ENCODE data around the gene RAB7B. TPM values are rescaled to one million over a fixed set of nuclear protein-coding genes. Genes with fewer than 3 reads are reported as not detected.

Gene RAB7B
- total and polyA plus RNA-seq, 2 of the 13 experiments (the other 11 are each of a cell fraction or from before 2014, with no cell fraction given) = 0.05 to 0.46 TPM

GRCh38 chr1:206030714-206031113 lies 27.5 kb upstream of the RAB7B start (continued):
- no peak for TF ChIP-seq CERS6 (CRISPR knock-in tag; IDR thresholded peaks at IDR 0.05)
- peak; percentile 59; the same call in 1 of the 2 replicates for TF ChIP-seq KMT2A (CRISPR knock-in tag; IDR thresholded peaks at IDR 0.05)
- TF ChIP-seq KDM4B (CRISPR knock-in tag; IDR thresholded peaks at IDR 0.05) = peak; percentile 49; the same call in 1 of the 2 replicates
- TF ChIP-seq ZNF362 (CRISPR knock-in tag; IDR thresholded peaks at IDR 0.05; ENCODE audit: borderline replicate concordance) = no peak
- TF ChIP-seq SOX13 (IDR thresholded peaks at IDR 0.05) = no peak
- TF ChIP-seq SOX13 (CRISPR knock-in tag; conservative IDR thresholded peaks at IDR 0.05 in 1 of 2, IDR thresholded peaks at IDR 0.05 in 1 of 2) = peak in 1 of 2 experiments; percentile 21; a peak in 1 of 4 replicates
- TF ChIP-seq ZNF788 (CRISPR knock-in tag; IDR thresholded peaks at IDR 0.05; ENCODE audit: borderline replicate concordance) = peak; percentile 51; the same call in 1 of the 2 replicates
- no peak for TF ChIP-seq RBFOX2 (IDR thresholded peaks at IDR 0.05; ENCODE audit: low read depth, low read length)
- no peak for TF ChIP-seq ZSCAN31 (CRISPR knock-in tag; IDR thresholded peaks at IDR 0.05; ENCODE audit: low read depth)
- TF ChIP-seq ZNF652 (CRISPR knock-in tag; IDR thresholded peaks at IDR 0.05; ENCODE audit: borderline replicate concordance, low read depth) = no peak
- peak; percentile 65 for TF ChIP-seq ZNF574 (CRISPR knock-in tag; IDR thresholded peaks at IDR 0.05)
- TF ChIP-seq ZBED4 (CRISPR knock-in tag; IDR thresholded peaks at IDR 0.05; ENCODE audit: borderline replicate concordance) = no peak
- no peak for TF ChIP-seq WIZ (CRISPR knock-in tag; IDR thresholded peaks at IDR 0.05)
- 0 out of 2 replicates have a peak, but pooled peaks have one; percentile 37 for TF ChIP-seq THAP11 (CRISPR knock-in tag; IDR thresholded peaks at IDR 0.05)
- no peak for TF ChIP-seq FOXK2 (IDR thresholded peaks at IDR 0.05)
- no peak for TF ChIP-seq ZNF569 (CRISPR knock-in tag; IDR thresholded peaks at IDR 0.05; ENCODE audit: borderline replicate concordance)
- TF ChIP-seq ZNF205 (CRISPR knock-in tag; IDR thresholded peaks at IDR 0.05) = peak; percentile 57; the same call in 1 of the 2 replicates
